ENCODE data around the gene GPR146.

DNA sequence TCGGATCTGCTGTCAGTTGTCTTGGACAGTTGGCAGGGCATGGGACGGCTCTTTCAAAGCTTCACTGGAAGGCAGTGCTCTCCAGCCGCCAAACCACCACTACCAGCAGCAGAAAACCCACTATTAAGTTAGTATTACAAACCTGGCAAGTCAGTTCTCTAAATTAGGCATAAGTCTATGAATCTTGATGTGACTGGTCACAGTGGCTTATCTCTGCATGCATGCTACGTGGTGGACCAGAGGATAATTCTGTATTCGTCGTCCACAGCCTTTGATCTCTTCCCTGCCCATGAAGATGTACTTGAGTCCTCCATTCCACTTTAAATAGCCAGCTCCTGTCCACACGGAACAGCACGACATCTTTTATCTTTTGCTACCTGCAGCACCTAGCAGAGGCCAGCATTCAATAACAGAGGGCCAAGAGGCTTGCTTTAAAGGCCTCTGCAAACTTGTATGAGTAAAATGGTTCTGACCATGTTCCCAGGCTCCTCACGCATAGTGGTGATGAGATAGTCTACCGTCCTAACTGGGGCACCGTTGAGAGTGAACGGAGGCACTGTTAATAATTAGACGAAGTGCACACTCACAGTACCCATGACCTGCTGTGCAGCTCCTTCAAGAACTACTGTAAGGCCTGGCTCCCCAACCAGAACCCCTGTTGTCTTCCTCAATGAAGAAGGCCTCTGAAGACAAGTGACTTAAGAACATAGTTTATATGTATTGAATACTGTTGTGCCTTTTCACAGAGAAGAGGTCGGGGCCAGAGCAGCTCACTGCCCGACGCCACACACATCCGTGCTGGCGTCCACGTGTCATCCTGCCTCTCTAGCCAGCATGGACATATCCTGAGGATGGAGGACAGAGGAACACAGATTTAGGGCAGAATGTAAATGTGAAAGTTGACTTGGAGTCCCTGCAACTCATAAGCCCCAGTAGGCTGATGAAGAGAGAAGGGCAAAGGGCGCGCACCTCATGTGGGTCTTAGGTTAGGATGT, 1.0 kb downstream of the GPR146 start:
- TF ChIP-seq ZFPM2 (CRISPR knock-in tag; IDR thresholded peaks at IDR 0.05) = no peak
- TF ChIP-seq LEF1 (IDR thresholded peaks at IDR 0.05) = peak; percentile 58; the same call in 1 of the 2 replicates
- no peak for TF ChIP-seq RFX5 (IDR thresholded peaks at IDR 0.05; ENCODE audit: low read depth, low read length)
- TF ChIP-seq, protein P1, sequence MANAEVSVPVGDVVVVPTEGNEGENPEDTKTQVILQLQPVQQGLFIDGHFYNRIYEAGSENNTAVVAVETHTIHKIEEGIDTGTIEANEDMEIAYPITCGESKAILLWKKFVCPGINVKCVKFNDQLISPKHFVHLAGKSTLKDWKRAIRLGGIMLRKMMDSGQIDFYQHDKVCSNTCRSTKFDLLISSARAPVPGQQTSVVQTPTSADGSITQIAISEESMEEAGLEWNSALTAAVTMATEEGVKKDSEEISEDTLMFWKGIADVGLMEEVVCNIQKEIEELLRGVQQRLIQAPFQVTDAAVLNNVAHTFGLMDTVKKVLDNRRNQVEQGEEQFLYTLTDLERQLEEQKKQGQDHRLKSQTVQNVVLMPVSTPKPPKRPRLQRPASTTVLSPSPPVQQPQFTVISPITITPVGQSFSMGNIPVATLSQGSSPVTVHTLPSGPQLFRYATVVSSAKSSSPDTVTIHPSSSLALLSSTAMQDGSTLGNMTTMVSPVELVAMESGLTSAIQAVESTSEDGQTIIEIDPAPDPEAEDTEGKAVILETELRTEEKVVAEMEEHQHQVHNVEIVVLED (CRISPR knock-in tag; IDR thresholded peaks at IDR 0.05) = no peak
